Osteoblast (primary cell): ENCODE measurements around the gene PPP1R13B. TPM values are rescaled to one million over a fixed set of nuclear protein-coding genes. Genes with fewer than 3 reads are reported as not detected.

Experiments used
- DNase-seq: peaks from one replicate; pipeline ENCODE4 v3.0.0; 2011; ENCODE audit warnings: low spot score, mixed read lengths; ENCODE audit not compliant: insufficient read length; ENCODE audit errors: missing footprints
- H2AFZ ChIP-seq: 2 replicates; pipeline ENCODE4 v1.6.0; 2011; ENCODE audit warnings: mild to moderate bottlenecking, low read length
- H3K27ac ChIP-seq: 2 replicates; pipeline ENCODE4 v1.5.1; 2011; ENCODE audit warnings: mild to moderate bottlenecking, low read depth, low read length, moderate library complexity
- H3K27me3 ChIP-seq: 2 replicates; pipeline ENCODE4 v1.6.0; 2012; ENCODE audit warnings: mild to moderate bottlenecking, control low read depth, inconsistent platforms, low read length, moderate library complexity; ENCODE audit not compliant: insufficient read depth
- H3K36me3 ChIP-seq: 2 replicates; pipeline ENCODE4 v1.5.1; 2011; ENCODE audit warnings: mild to moderate bottlenecking, low read length, control low read depth, moderate library complexity; ENCODE audit not compliant: insufficient read depth
- H3K4me1 ChIP-seq: 2 replicates; pipeline ENCODE4 v1.5.1; 2011; ENCODE audit warnings: mild to moderate bottlenecking, low read length, control low read depth, moderate library complexity; ENCODE audit not compliant: insufficient read depth
- H3K4me2 ChIP-seq: 2 replicates; pipeline ENCODE4 v1.6.0; 2011; ENCODE audit warnings: mild to moderate bottlenecking, low read length; ENCODE audit not compliant: insufficient read depth
- H3K4me3 ChIP-seq: fragments of 200-600 bp; sonication (generic); 3 replicates; pipeline ENCODE4 v1.5.1; 2012; ENCODE audit warnings: mild to moderate bottlenecking, low read length, inconsistent platforms; ENCODE audit not compliant: insufficient read depth
- H3K79me2 ChIP-seq: 2 replicates; pipeline ENCODE4 v1.6.0; 2012; ENCODE audit warnings: mild to moderate bottlenecking, low read length, control low read depth, inconsistent platforms; ENCODE audit not compliant: insufficient read depth
- H3K9me3 ChIP-seq: 2 replicates; pipeline ENCODE4 v1.5.1; 2011; ENCODE audit warnings: low read depth, low read length, control low read depth
- H4K20me1 ChIP-seq: 2 replicates; pipeline ENCODE4 v1.6.0; 2012; ENCODE audit warnings: mild to moderate bottlenecking, low read length, control low read depth; ENCODE audit not compliant: insufficient read depth
- CTCF ChIP-seq: IDR thresholded peaks from 2 replicates; pipeline ENCODE4 v1.5.1; 2011; ENCODE audit warnings: mild to moderate bottlenecking, low read depth, low read length, moderate library complexity; ENCODE audit errors: extremely low read depth
- total RNA-seq: library from RNA; depleted of rRNA; stranded (reverse); fragments of >200 nt; gene quantifications from 2 replicates; pipeline ENCODE4 v1.2.3, GENCODE V29; 2012

Gene PPP1R13B
- total RNA-seq, 1 donor, result 3.3 TPM

- Histone ChIP-seq H3K9me3 (no peaks in the 10 kb centered on the region), H3K4me1 (no peaks in the 10 kb centered on the region), H4K20me1 (no peaks in the 10 kb centered on the region), H3K4me3 (no peak overlapping the region), H3K27ac (no peak overlapping the region), H3K79me2 (no peaks in the 10 kb centered on the region), H3K27me3 (no peaks in the 10 kb centered on the region), H2AFZ (no peak overlapping the region), H3K4me2 (no peak overlapping the region), H3K36me3 (no peaks in the 10 kb centered on the region)
- peak; percentile 89 for DNase-seq
- no peak for TF ChIP-seq CTCF
Measured at GRCh38 chr14:103870144-103870876, 22.9 kb upstream of the PPP1R13B start.

- no peak overlapping the region for H3K4me3 ChIP-seq
- H3K4me2 ChIP-seq, result no peak overlapping the region
- H3K36me3 ChIP-seq, result no peaks in the 10 kb centered on the region
- no peaks in the 10 kb centered on the region for H3K4me1 ChIP-seq
- H2AFZ ChIP-seq, result no peak overlapping the region
- TF ChIP-seq CTCF, result no peak
- no peaks in the 10 kb centered on the region for H3K79me2 ChIP-seq
- H4K20me1 ChIP-seq, result no peaks in the 10 kb centered on the region
- no peaks in the 10 kb centered on the region for H3K9me3 ChIP-seq
- H3K27me3 ChIP-seq, result no peaks in the 10 kb centered on the region
- peak; percentile 93 for DNase-seq
- H3K27ac ChIP-seq, result no peak overlapping the region
Measured at GRCh38 chr14:103869406-103870143, 22.2 kb upstream of the PPP1R13B start.

- H3K79me2 ChIP-seq, result no peaks in the 10 kb centered on the region
- no peak for TF ChIP-seq CTCF
- no peaks in the 10 kb centered on the region for H3K9me3 ChIP-seq
- H3K4me1 ChIP-seq, result no peaks in the 10 kb centered on the region
- no peak overlapping the region for H3K4me3 ChIP-seq
- H4K20me1 ChIP-seq, result no peaks in the 10 kb centered on the region
- no peak overlapping the region for H3K4me2 ChIP-seq
- H3K27ac ChIP-seq, result no peak overlapping the region
- H2AFZ ChIP-seq, result no peak overlapping the region
- H3K27me3 ChIP-seq, result no peaks in the 10 kb centered on the region
- peak; percentile 74 for DNase-seq
- H3K36me3 ChIP-seq, result no peaks in the 10 kb centered on the region
Measured at GRCh38 chr14:103868242-103868897, 21.0 kb upstream of the PPP1R13B start.

- no peaks in the 10 kb centered on the region for H3K36me3 ChIP-seq
- peak; percentile 89 for DNase-seq
- no peaks in the 10 kb centered on the region for H4K20me1 ChIP-seq
- no peak overlapping the region for H3K4me3 ChIP-seq
- H3K79me2 ChIP-seq, result no peaks in the 10 kb centered on the region
- no peak overlapping the region for H2AFZ ChIP-seq
- H3K27ac ChIP-seq, result no peak overlapping the region
- no peaks in the 10 kb centered on the region for H3K27me3 ChIP-seq
- no peaks in the 10 kb centered on the region for H3K9me3 ChIP-seq
- no peaks in the 10 kb centered on the region for H3K4me1 ChIP-seq
- TF ChIP-seq CTCF, result no peak
- H3K4me2 ChIP-seq, result no peak overlapping the region
Measured at GRCh38 chr14:103867523-103867953, 20.2 kb upstream of the PPP1R13B start.
